Measurements from ENCODE around the gene ZSWIM6. TPM values are rescaled to one million over a fixed set of nuclear protein-coding genes. Genes with fewer than 3 reads are reported as not detected.

ZSWIM6 gene
- total RNA-seq, 1 donor from 2014 or later: 9.9 TPM

GRCh38 chr5:61465496-61465895, 133.4 kb downstream of the ZSWIM6 start:
- Histone ChIP-seq H3K27ac (ENCODE audit: low read depth, low read length) (no peak overlapping the region), H3K4me3 (ENCODE audit: low read length in 3 of 3) (no peak overlapping the region), H3K36me3 (ENCODE audit: control insufficient read depth in 3 of 3, insufficient read depth in 3 of 3, low read length in 3 of 3) (no peaks in the 10 kb centered on the region), H3K4me1 (ENCODE audit: control insufficient read depth in 3 of 3, insufficient read depth in 3 of 3, low read length in 3 of 3) (peaks cover 0 to 9% (median 5%) of the 10 kb centered on the region in 3 donors), H3K9ac (ENCODE audit: low read depth in 1 of 3, low read length in 3 of 3) (no peak overlapping the region), H3K9me3 (ENCODE audit: control insufficient read depth in 3 of 3, low read length in 3 of 3) (no peaks in the 10 kb centered on the region), H3K27me3 (ENCODE audit: control insufficient read depth in 3 of 3, insufficient read depth in 3 of 3, low read length in 3 of 3) (no peaks in the 10 kb centered on the region)

GRCh38 chr5:61466017-61466416, 134.0 kb downstream of the ZSWIM6 start:
- no peaks in the 10 kb centered on the region for H3K9me3 ChIP-seq (ENCODE audit: control insufficient read depth in 3 of 3, low read length in 3 of 3)
- H3K4me1 ChIP-seq (ENCODE audit: control insufficient read depth in 3 of 3, insufficient read depth in 3 of 3, low read length in 3 of 3): peaks cover 0 to 9% (median 4%) of the 10 kb centered on the region in 3 donors
- H3K27ac ChIP-seq (ENCODE audit: low read depth, low read length): no peak overlapping the region
- no peaks in the 10 kb centered on the region for H3K27me3 ChIP-seq (ENCODE audit: control insufficient read depth in 3 of 3, insufficient read depth in 3 of 3, low read length in 3 of 3)
- H3K9ac ChIP-seq (ENCODE audit: low read depth in 1 of 3, low read length in 3 of 3): no peak overlapping the region
- no peaks in the 10 kb centered on the region for H3K36me3 ChIP-seq (ENCODE audit: control insufficient read depth in 3 of 3, insufficient read depth in 3 of 3, low read length in 3 of 3)
- H3K4me3 ChIP-seq (ENCODE audit: low read length in 3 of 3): no peak overlapping the region

DNA sequence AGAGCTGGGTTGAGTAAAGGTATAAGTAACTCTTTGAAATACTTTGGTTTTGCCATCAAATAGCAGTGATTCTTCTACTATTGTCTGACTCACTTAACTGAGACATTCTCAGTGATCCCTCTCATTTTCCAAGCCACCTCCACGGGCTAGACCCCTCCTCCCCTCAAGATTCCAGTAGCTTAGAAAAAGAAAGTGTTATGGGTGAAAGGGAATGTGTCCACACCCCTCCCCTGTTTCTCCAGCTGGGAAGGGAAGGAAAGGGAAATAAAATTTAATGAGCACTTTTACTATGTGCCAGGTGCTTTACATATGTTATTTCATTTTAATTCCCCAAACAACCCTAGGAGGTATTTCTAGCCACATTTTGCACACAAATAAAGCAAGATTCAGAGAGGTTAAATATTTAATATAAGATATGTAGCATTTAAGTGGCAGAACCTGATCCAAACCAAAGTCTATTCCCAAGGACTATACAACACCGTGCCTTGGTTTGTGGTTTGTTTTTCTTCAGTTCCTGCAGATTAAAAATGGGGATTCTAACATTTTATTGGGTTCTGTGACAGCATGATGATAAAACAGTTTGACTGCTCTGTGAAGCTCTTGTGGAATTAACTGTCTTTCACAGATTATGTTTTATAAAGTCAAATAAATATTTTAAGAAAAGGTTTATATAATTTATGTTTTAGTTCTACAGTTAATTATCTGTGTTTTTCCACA, 135.9 kb downstream of the ZSWIM6 start:
- H3K27me3 ChIP-seq (ENCODE audit: control insufficient read depth in 3 of 3, insufficient read depth in 3 of 3, low read length in 3 of 3): no peaks in the 10 kb centered on the region
- H3K4me1 ChIP-seq (ENCODE audit: control insufficient read depth in 3 of 3, insufficient read depth in 3 of 3, low read length in 3 of 3): no peaks in the 10 kb centered on the region
- no peak overlapping the region for H3K4me3 ChIP-seq (ENCODE audit: low read length in 3 of 3)
- H3K36me3 ChIP-seq (ENCODE audit: control insufficient read depth in 3 of 3, insufficient read depth in 3 of 3, low read length in 3 of 3): no peaks in the 10 kb centered on the region
- no peak overlapping the region for H3K27ac ChIP-seq (ENCODE audit: low read depth, low read length)
- no peak overlapping the region for H3K9ac ChIP-seq (ENCODE audit: low read depth in 1 of 3, low read length in 3 of 3)
- H3K9me3 ChIP-seq (ENCODE audit: control insufficient read depth in 3 of 3, low read length in 3 of 3): no peaks in the 10 kb centered on the region

DNA sequence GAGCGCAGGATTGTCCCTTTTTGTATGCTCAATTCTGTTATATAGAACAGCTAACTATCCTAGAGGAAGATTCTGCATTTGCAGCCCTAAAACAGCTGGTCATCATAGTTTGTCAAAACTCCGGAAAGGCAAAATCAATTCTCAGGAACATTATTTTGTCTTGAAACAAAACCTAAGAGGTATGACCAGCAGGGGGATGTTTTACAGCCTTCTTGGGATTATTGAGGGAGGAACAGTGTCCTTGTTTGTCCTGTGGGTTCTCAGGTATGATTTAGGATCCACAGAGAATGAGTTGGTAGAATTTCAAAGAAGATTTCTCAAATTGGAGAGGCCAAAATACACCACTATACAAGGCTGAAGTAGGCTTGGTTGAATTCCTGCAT, 136.4 kb downstream of the ZSWIM6 start:
- Histone ChIP-seq H3K36me3 (ENCODE audit: control insufficient read depth in 3 of 3, insufficient read depth in 3 of 3, low read length in 3 of 3) (no peaks in the 10 kb centered on the region), H3K4me1 (ENCODE audit: control insufficient read depth in 3 of 3, insufficient read depth in 3 of 3, low read length in 3 of 3) (no peaks in the 10 kb centered on the region), H3K27ac (ENCODE audit: low read depth, low read length) (no peak overlapping the region), H3K4me3 (ENCODE audit: low read length in 3 of 3) (no peak overlapping the region), H3K27me3 (ENCODE audit: control insufficient read depth in 3 of 3, insufficient read depth in 3 of 3, low read length in 3 of 3) (no peaks in the 10 kb centered on the region), H3K9me3 (ENCODE audit: control insufficient read depth in 3 of 3, low read length in 3 of 3) (no peaks in the 10 kb centered on the region), H3K9ac (ENCODE audit: low read depth in 1 of 3, low read length in 3 of 3) (no peak overlapping the region)

- Histone ChIP-seq H3K36me3 (ENCODE audit: control insufficient read depth in 3 of 3, insufficient read depth in 3 of 3, low read length in 3 of 3) (no peaks in the 10 kb centered on the region), H3K27me3 (ENCODE audit: control insufficient read depth in 3 of 3, insufficient read depth in 3 of 3, low read length in 3 of 3) (no peaks in the 10 kb centered on the region), H3K9ac (ENCODE audit: low read depth in 1 of 3, low read length in 3 of 3) (no peak overlapping the region), H3K27ac (ENCODE audit: low read depth, low read length) (no peak overlapping the region), H3K4me1 (ENCODE audit: control insufficient read depth in 3 of 3, insufficient read depth in 3 of 3, low read length in 3 of 3) (no peaks in the 10 kb centered on the region), H3K4me3 (ENCODE audit: low read length in 3 of 3) (no peak overlapping the region), H3K9me3 (ENCODE audit: control insufficient read depth in 3 of 3, low read length in 3 of 3) (no peaks in the 10 kb centered on the region)
Measured at GRCh38 chr5:61471352-61471751, 139.3 kb downstream of the ZSWIM6 start.

DNA sequence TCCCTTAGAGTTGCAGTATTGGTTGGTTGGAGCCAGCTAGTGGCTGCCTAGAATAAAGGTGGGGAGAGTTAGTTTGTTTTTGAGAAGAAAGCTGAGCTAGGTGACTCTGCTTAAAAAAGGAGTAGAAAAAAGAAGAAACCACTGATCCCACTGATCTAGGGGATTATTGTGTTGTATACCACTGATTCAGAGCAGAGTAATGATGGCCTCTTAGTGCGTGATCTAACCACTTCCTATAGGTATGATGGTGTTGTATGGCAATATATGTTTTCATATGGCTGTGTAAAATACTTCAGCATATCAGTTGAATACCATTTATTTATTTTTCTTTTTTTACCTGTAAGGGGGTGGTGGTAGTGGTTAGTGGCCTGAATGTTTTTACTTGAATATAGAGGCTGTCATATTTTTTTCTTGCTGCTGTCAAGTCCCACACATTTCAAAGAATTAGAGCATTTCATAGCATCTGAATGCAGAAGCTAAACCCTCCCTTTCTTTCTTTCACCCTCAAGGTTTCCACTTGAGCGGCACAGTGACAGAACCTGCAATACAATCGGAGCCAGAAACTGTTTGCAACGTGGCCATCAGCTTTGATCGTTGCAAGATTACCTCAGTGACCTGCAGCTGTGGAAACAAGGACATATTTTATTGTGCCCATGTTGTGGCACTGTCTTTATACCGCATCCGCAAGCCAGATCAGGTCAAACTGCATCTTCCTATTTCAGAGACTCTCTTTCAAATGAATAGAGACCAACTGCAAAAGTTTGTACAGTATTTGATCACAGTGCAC, 140.3 kb downstream of the ZSWIM6 start:
- Histone ChIP-seq H3K9ac (ENCODE audit: low read depth in 1 of 3, low read length in 3 of 3) (no peak overlapping the region), H3K4me3 (ENCODE audit: low read length in 3 of 3) (no peak overlapping the region), H3K27ac (ENCODE audit: low read depth, low read length) (no peak overlapping the region), H3K9me3 (ENCODE audit: control insufficient read depth in 3 of 3, low read length in 3 of 3) (no peaks in the 10 kb centered on the region), H3K27me3 (ENCODE audit: control insufficient read depth in 3 of 3, insufficient read depth in 3 of 3, low read length in 3 of 3) (no peaks in the 10 kb centered on the region), H3K4me1 (ENCODE audit: control insufficient read depth in 3 of 3, insufficient read depth in 3 of 3, low read length in 3 of 3) (no peaks in the 10 kb centered on the region), H3K36me3 (ENCODE audit: control insufficient read depth in 3 of 3, insufficient read depth in 3 of 3, low read length in 3 of 3) (no peaks in the 10 kb centered on the region)

DNA sequence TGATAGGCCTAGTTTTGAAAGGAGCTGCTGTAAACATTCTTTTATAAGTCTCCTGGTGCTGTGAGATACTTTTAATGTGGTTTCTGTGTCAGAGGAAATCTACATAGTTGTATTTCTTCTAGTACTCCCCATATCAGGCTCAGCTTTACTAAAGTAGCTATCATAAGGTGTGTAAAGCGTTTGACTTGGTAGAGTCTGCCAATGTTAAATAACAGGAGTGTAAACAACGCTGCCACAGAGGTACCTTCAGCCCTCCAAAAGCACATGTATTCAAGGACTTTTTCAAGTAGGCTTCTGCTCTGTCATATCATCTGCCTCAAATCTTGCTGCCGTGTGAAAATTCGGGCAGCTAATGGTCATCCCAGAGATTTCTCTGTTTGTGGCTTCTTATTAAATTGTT, 142.7 kb downstream of the ZSWIM6 start:
- H3K9ac ChIP-seq (ENCODE audit: low read depth in 1 of 3, low read length in 3 of 3): no peak overlapping the region
- H3K36me3 ChIP-seq (ENCODE audit: control insufficient read depth in 3 of 3, insufficient read depth in 3 of 3, low read length in 3 of 3): no peaks in the 10 kb centered on the region
- no peaks in the 10 kb centered on the region for H3K27me3 ChIP-seq (ENCODE audit: control insufficient read depth in 3 of 3, insufficient read depth in 3 of 3, low read length in 3 of 3)
- H3K9me3 ChIP-seq (ENCODE audit: control insufficient read depth in 3 of 3, low read length in 3 of 3): no peaks in the 10 kb centered on the region
- no peaks in the 10 kb centered on the region for H3K4me1 ChIP-seq (ENCODE audit: control insufficient read depth in 3 of 3, insufficient read depth in 3 of 3, low read length in 3 of 3)
- no peak overlapping the region for H3K27ac ChIP-seq (ENCODE audit: low read depth, low read length)
- no peak overlapping the region for H3K4me3 ChIP-seq (ENCODE audit: low read length in 3 of 3)

DNA sequence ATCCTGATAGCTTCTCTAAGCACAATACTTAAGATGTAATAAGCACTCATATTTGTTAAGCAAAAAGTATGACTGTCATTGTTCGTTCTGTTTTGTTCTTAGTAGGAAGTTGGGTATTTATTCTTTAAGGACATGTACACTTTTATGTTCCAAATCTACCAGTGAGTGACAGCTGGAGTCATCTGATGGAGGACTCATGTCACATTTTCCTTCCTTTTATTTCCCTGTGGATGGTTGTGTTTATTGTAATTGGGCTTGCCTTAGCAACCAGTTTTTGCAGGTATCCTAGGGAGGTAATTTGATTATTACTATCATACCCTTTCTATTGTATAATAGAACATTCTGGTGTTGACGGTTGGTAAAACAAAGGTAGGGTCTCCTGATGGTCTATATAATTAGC, 145.7 kb downstream of the ZSWIM6 start:
- H3K9ac ChIP-seq (ENCODE audit: low read depth in 1 of 3, low read length in 3 of 3): no peak overlapping the region
- no peaks in the 10 kb centered on the region for H3K27me3 ChIP-seq (ENCODE audit: control insufficient read depth in 3 of 3, insufficient read depth in 3 of 3, low read length in 3 of 3)
- no peaks in the 10 kb centered on the region for H3K36me3 ChIP-seq (ENCODE audit: control insufficient read depth in 3 of 3, insufficient read depth in 3 of 3, low read length in 3 of 3)
- no peaks in the 10 kb centered on the region for H3K4me1 ChIP-seq (ENCODE audit: control insufficient read depth in 3 of 3, insufficient read depth in 3 of 3, low read length in 3 of 3)
- no peaks in the 10 kb centered on the region for H3K9me3 ChIP-seq (ENCODE audit: control insufficient read depth in 3 of 3, low read length in 3 of 3)
- H3K27ac ChIP-seq (ENCODE audit: low read depth, low read length): no peak overlapping the region
- H3K4me3 ChIP-seq (ENCODE audit: low read length in 3 of 3): no peak overlapping the region

GRCh38 chr5:61479850-61480614, 148.0 kb downstream of the ZSWIM6 start:
- no peaks in the 10 kb centered on the region for H3K36me3 ChIP-seq (ENCODE audit: control insufficient read depth in 3 of 3, insufficient read depth in 3 of 3, low read length in 3 of 3)
- no peak overlapping the region for H3K4me3 ChIP-seq (ENCODE audit: low read length in 3 of 3)
- H3K9ac ChIP-seq (ENCODE audit: low read depth in 1 of 3, low read length in 3 of 3): no peak overlapping the region
- H3K9me3 ChIP-seq (ENCODE audit: control insufficient read depth in 3 of 3, low read length in 3 of 3): no peaks in the 10 kb centered on the region
- no peaks in the 10 kb centered on the region for H3K27me3 ChIP-seq (ENCODE audit: control insufficient read depth in 3 of 3, insufficient read depth in 3 of 3, low read length in 3 of 3)
- no peaks in the 10 kb centered on the region for H3K4me1 ChIP-seq (ENCODE audit: control insufficient read depth in 3 of 3, insufficient read depth in 3 of 3, low read length in 3 of 3)
- no peak overlapping the region for H3K27ac ChIP-seq (ENCODE audit: low read depth, low read length)

- H3K9ac ChIP-seq (ENCODE audit: low read depth in 1 of 3, low read length in 3 of 3): no peak overlapping the region
- no peaks in the 10 kb centered on the region for H3K4me1 ChIP-seq (ENCODE audit: control insufficient read depth in 3 of 3, insufficient read depth in 3 of 3, low read length in 3 of 3)
- H3K9me3 ChIP-seq (ENCODE audit: control insufficient read depth in 3 of 3, low read length in 3 of 3): no peaks in the 10 kb centered on the region
- H3K36me3 ChIP-seq (ENCODE audit: control insufficient read depth in 3 of 3, insufficient read depth in 3 of 3, low read length in 3 of 3): no peaks in the 10 kb centered on the region
- H3K4me3 ChIP-seq (ENCODE audit: low read length in 3 of 3): no peak overlapping the region
- no peaks in the 10 kb centered on the region for H3K27me3 ChIP-seq (ENCODE audit: control insufficient read depth in 3 of 3, insufficient read depth in 3 of 3, low read length in 3 of 3)
- no peak overlapping the region for H3K27ac ChIP-seq (ENCODE audit: low read depth, low read length)
Measured at GRCh38 chr5:61482980-61483379, 150.9 kb downstream of the ZSWIM6 start.
